Fibroblast of lung (primary cell): Measurements from ENCODE around the gene USH2A. TPM values are rescaled to one million over a fixed set of nuclear protein-coding genes. Genes with fewer than 3 reads are reported as not detected.

Experiments
- DNase-seq, 2 donors: peaks; one replicate each; pipeline versions ENCODE4 v3.0.0 to v3.0.0-alpha.2; 2010; ENCODE audit warnings: low read depth in 2 of 2
- H2AFZ ChIP-seq: 2 replicates; pipeline ENCODE4 v1.5.1; 2012; ENCODE audit warnings: low read length, control low read depth, inconsistent platforms
- H3K27ac ChIP-seq: 2 replicates; pipeline ENCODE4 v1.5.1; 2011; ENCODE audit warnings: low read length, control low read depth; ENCODE audit not compliant: insufficient read depth
- H3K27me3 ChIP-seq: 2 replicates; pipeline ENCODE4 v1.5.1; 2011; ENCODE audit warnings: mild to moderate bottlenecking, low read length; ENCODE audit not compliant: control insufficient read depth, insufficient read depth
- H3K36me3 ChIP-seq: 2 replicates; pipeline ENCODE4 v1.5.1; 2011; ENCODE audit warnings: low read length; ENCODE audit not compliant: control insufficient read depth, insufficient read depth
- H3K4me1 ChIP-seq: 2 replicates; pipeline ENCODE4 v1.5.1; 2011; ENCODE audit warnings: low read length; ENCODE audit not compliant: control insufficient read depth, insufficient read depth; ENCODE audit errors: extremely low read depth
- H3K4me2 ChIP-seq: 2 replicates; pipeline ENCODE4 v1.5.1; 2011; ENCODE audit warnings: low read length, control low read depth; ENCODE audit not compliant: insufficient read depth; ENCODE audit errors: extremely low read depth
- H3K4me3 ChIP-seq, 4 experiments: fragments of 200-600 bp in 1 of 4; sonication (generic) in 1 of 4; replicated peaks in 1 of 4; 2 replicates each; pipeline ENCODE4 v1.5.1; 2011 to 2016; ENCODE audit warnings: low read length in 4 of 4, low read depth in 3 of 4, mild to moderate bottlenecking in 3 of 4, control low read depth in 2 of 4, inconsistent platforms in 1 of 4, mixed read lengths in 1 of 4; ENCODE audit not compliant: insufficient read depth in 1 of 4; ENCODE audit errors: control extremely low read depth in 1 of 4
- H3K79me2 ChIP-seq: 2 replicates; pipeline ENCODE4 v1.5.1; 2012; ENCODE audit warnings: mild to moderate bottlenecking, low read length, inconsistent platforms; ENCODE audit not compliant: control insufficient read depth, insufficient read depth
- H3K9ac ChIP-seq: 2 replicates; pipeline ENCODE4 v1.5.1; 2011; ENCODE audit warnings: mild to moderate bottlenecking, low read length, control low read depth; ENCODE audit not compliant: insufficient read depth
- H3K9me3 ChIP-seq: 2 replicates; pipeline ENCODE4 v1.5.1; 2012; ENCODE audit warnings: low read depth, low read length; ENCODE audit not compliant: control insufficient read depth, insufficient read depth
- H4K20me1 ChIP-seq: 2 replicates; pipeline ENCODE4 v1.5.1; 2011; ENCODE audit warnings: low read length; ENCODE audit not compliant: control insufficient read depth, insufficient read depth; ENCODE audit errors: extremely low read depth
- CTCF ChIP-seq, 2 donors: IDR thresholded peaks in 1 of 2; conservative IDR thresholded peaks in 1 of 2; 1 replicate in 1 of 2; 2 replicates in 1 of 2; pipeline ENCODE4 v1.5.1; 2011 to 2012; ENCODE audit warnings: low read length in 2 of 2, control low read depth in 1 of 2, inconsistent platforms in 1 of 2, low read depth in 1 of 2, mild to moderate bottlenecking in 1 of 2
- EZH2 ChIP-seq: IDR thresholded peaks from 2 replicates; pipeline ENCODE4 v1.5.1; 2012; ENCODE audit warnings: low read length, control low read depth, mild to moderate bottlenecking; ENCODE audit errors: missing control alignments
- polyA plus RNA-seq, 2 donors: library from polyadenylated mRNA; depleted of rRNA in 1 of 2; stranded (reverse) in 1 of 2; unstranded in 1 of 2; fragments of >200 nt; gene quantifications; 2 replicates each; pipeline ENCODE4 v1.2.1, GENCODE V29; 2011 to 2012; ENCODE audit warnings: missing spikeins in 1 of 2
- total RNA-seq: library from RNA; depleted of rRNA; stranded (reverse); fragments of >200 nt; gene quantifications from 2 replicates; pipeline ENCODE4 v1.2.1, GENCODE V29; 2014

USH2A gene
- total and polyA plus RNA-seq, 2 donors (not counting 1 experiment from before 2014, with no cell fraction given): under 0.01 to 0.01 TPM

- Histone ChIP-seq H3K27ac (no peak overlapping the region), H4K20me1 (no peaks in the 10 kb centered on the region), H3K79me2 (no peaks in the 10 kb centered on the region), H3K36me3 (no peaks in the 10 kb centered on the region), H3K9ac (no peak overlapping the region), H3K4me1 (no peaks in the 10 kb centered on the region), H3K9me3 (no peaks in the 10 kb centered on the region), H3K4me3 (no peak overlapping the region), H3K27me3 (no peaks in the 10 kb centered on the region), H2AFZ (no peak overlapping the region), H3K4me2 (no peak overlapping the region)
- TF ChIP-seq EZH2 (no peak), CTCF (conservative IDR thresholded peaks at IDR 0.05 in 1 of 2, IDR thresholded peaks at IDR 0.05 in 1 of 2; ENCODE audit: low read depth in 1 of 2, low read length in 2 of 2) (no peak)
- no peak for DNase-seq
Measured at GRCh38 chr1:216246577-216247203, 176.6 kb downstream of the USH2A start.

GRCh38 chr1:216238844-216239243 lies 184.4 kb downstream of the USH2A start:
- H3K36me3 ChIP-seq: no peaks in the 10 kb centered on the region
- DNase-seq: no peak
- H3K9me3 ChIP-seq: no peaks in the 10 kb centered on the region
- H2AFZ ChIP-seq: no peak overlapping the region
- no peaks in the 10 kb centered on the region for H4K20me1 ChIP-seq
- no peak for TF ChIP-seq CTCF (conservative IDR thresholded peaks at IDR 0.05 in 1 of 2, IDR thresholded peaks at IDR 0.05 in 1 of 2; ENCODE audit: low read depth in 1 of 2, low read length in 2 of 2)
- TF ChIP-seq EZH2: no peak
- H3K27ac ChIP-seq: no peak overlapping the region
- no peaks in the 10 kb centered on the region for H3K79me2 ChIP-seq
- H3K4me1 ChIP-seq: no peaks in the 10 kb centered on the region
- H3K4me3 ChIP-seq: no peak overlapping the region
- H3K9ac ChIP-seq: no peak overlapping the region
- H3K4me2 ChIP-seq: no peak overlapping the region
- no peaks in the 10 kb centered on the region for H3K27me3 ChIP-seq

GRCh38 chr1:216237927-216238542 lies 185.2 kb downstream of the USH2A start:
- no peaks in the 10 kb centered on the region for H3K27me3 ChIP-seq
- H3K27ac ChIP-seq: no peak overlapping the region

More at GRCh38 chr1:216237927-216238542, 185.2 kb downstream of the USH2A start:
- H4K20me1 ChIP-seq: no peaks in the 10 kb centered on the region
- no peak overlapping the region for H3K4me2 ChIP-seq
- H3K4me1 ChIP-seq: no peaks in the 10 kb centered on the region
- H2AFZ ChIP-seq: no peak overlapping the region
- H3K36me3 ChIP-seq: no peaks in the 10 kb centered on the region
- no peak for TF ChIP-seq CTCF (conservative IDR thresholded peaks at IDR 0.05 in 1 of 2, IDR thresholded peaks at IDR 0.05 in 1 of 2; ENCODE audit: low read depth in 1 of 2, low read length in 2 of 2)
- no peak for TF ChIP-seq EZH2
- no peak overlapping the region for H3K9ac ChIP-seq
- DNase-seq: no peak
- no peaks in the 10 kb centered on the region for H3K9me3 ChIP-seq
- H3K4me3 ChIP-seq: no peak overlapping the region
- H3K79me2 ChIP-seq: no peaks in the 10 kb centered on the region
